Spleen (tissue), 11 donors: Measurements from ENCODE around the gene NUP50. TPM values are rescaled to one million over a fixed set of nuclear protein-coding genes. Genes with fewer than 3 reads are reported as not detected.
"Not testable (repeated sequence)": the region's sequence is repeated elsewhere in the genome, so short reads cannot be mapped to it uniquely, and the experiment has no call there.

Experiments
- DNase-seq: peaks from one replicate; pipeline ENCODE4 v3.0.0-alpha.2; 2020
- H3K27ac ChIP-seq, 8 donors: fragments of 200-600 bp; sonication (generic) in 7 of 8; 1 replicate in 4 of 8; 2 replicates in 4 of 8; pipeline versions ENCODE4 v1.5.0 to v1.8.0; 2016 to 2021; ENCODE audit warnings: inconsistent platforms in 4 of 8, mild to moderate bottlenecking in 4 of 8, moderate library complexity in 1 of 8
- H3K27me3 ChIP-seq, 7 donors: fragments of 200-600 bp; sonication (generic) in 6 of 7; replicated peaks in 1 of 7; 1 replicate in 4 of 7; 2 replicates in 3 of 7; pipeline versions ENCODE4 v1.5.0 to v1.8.0; 2016 to 2021; ENCODE audit warnings: inconsistent platforms in 3 of 7, mild to moderate bottlenecking in 1 of 7
- H3K36me3 ChIP-seq, 6 donors: fragments of 200-600 bp; sonication (generic) in 5 of 6; 1 replicate in 4 of 6; 2 replicates in 2 of 6; pipeline versions ENCODE4 v1.5.0 to v1.8.0; 2016 to 2021; ENCODE audit warnings: inconsistent platforms in 2 of 6
- H3K4me1 ChIP-seq, 6 donors: fragments of 200-600 bp; sonication (generic) in 5 of 6; 1 replicate in 3 of 6; 2 replicates in 3 of 6; pipeline versions ENCODE4 v1.5.0 to v1.8.0; 2016 to 2021; ENCODE audit warnings: inconsistent platforms in 3 of 6
- H3K4me3 ChIP-seq, 8 donors: fragments of 200-600 bp; sonication (generic) in 7 of 8; 1 replicate in 4 of 8; 2 replicates in 4 of 8; pipeline versions ENCODE4 v1.5.0 to v1.8.0; 2016 to 2021; ENCODE audit warnings: inconsistent platforms in 4 of 8, mild to moderate bottlenecking in 4 of 8, moderate library complexity in 2 of 8
- H3K9me3 ChIP-seq, 8 donors: fragments of 200-600 bp; sonication (generic) in 7 of 8; 1 replicate in 4 of 8; 2 replicates in 4 of 8; pipeline versions ENCODE4 v1.5.0 to v1.8.0; 2016 to 2021; ENCODE audit warnings: inconsistent platforms in 4 of 8
- CTCF ChIP-seq, 11 experiments: fragments of 200-600 bp in 7 of 11; fragments of 450-650 bp in 4 of 11; sonication (generic) in 4 of 11; IDR thresholded peaks in 8 of 11; conservative IDR thresholded peaks in 3 of 11; 1 replicate in 7 of 11; 2 replicates in 4 of 11; pipeline versions ENCODE4 v1.4.0 to v1.8.0; 2016 to 2021; ENCODE audit warnings: antibody characterized with exemption in 11 of 11, inconsistent platforms in 4 of 11, mild to moderate bottlenecking in 1 of 11
- POLR2A ChIP-seq, 3 donors: fragments of 450-650 bp; IDR thresholded peaks; one replicate each; pipeline ENCODE4 v1.5.1; 2017; ENCODE audit warnings: antibody characterized with exemption in 3 of 3, mild to moderate bottlenecking in 1 of 3
- POLR2AphosphoS5 ChIP-seq, 3 donors: sonication (generic); formaldehyde crosslinking; IDR thresholded peaks; one replicate each; pipeline ENCODE4 v1.5.1; 2017; ENCODE audit warnings: antibody characterized with exemption in 3 of 3
- WGBS, 5 donors: extraction: QIAGEN DNeasy Blood & Tissue Kit in 3 of 5; methylation state at CpG; one replicate each; pipeline versions ENCODE4 v1.1.5 to v1.1.7; 2013 to 2018; 5-methylcytosine and 5-hydroxymethylcytosine counted together
- intact Hi-C: fragments of 100-400 bp; cut with DNase I; formaldehyde crosslinking; loops from one replicate; pipeline ENCODE4 v1.15.0; 2023; ENCODE audit warnings: low total_unique reads
- polyA plus RNA-seq, 3 donors: library from polyadenylated mRNA; stranded (reverse); fragments of 200-250 nt; gene quantifications; one replicate each; pipeline ENCODE4 v1.2.1, GENCODE V29; 2013
- total RNA-seq, 7 donors: library from RNA; depleted of rRNA in 3 of 7; stranded (reverse); fragments of >200 nt in 3 of 7; fragmentation: NEBNext Ultra II Directional in 4 of 7; extraction: Animal tissue kit (Norgen Biotek cat#: 25700) in 4 of 7; gene quantifications; one replicate each; pipeline versions ENCODE4 v1.1.0 to v1.2.1, GENCODE V29; 2016 to 2021
- donor health status: healthy with polysubstance abuse.
- donor health status: DM: no; HTN: no; CAD: no; lungs with moderate emphysema.
- donor health status: DM: no; HTN: no; CAD: no.
- donor health status: Bipolar disorder and iron deficiency.
- donor health status: healthy.
- donor health status: DM: no; HTN: no; CAD: no.
- donor health status: DM: yes; HTN: yes; CAD: no.

The NUP50 gene
- total and polyA plus RNA-seq, 10 donors, result 16.2 to 109 (median 94.1) TPM

- H3K4me3 ChIP-seq, result no peak overlapping the region
- no peak for TF ChIP-seq POLR2A (IDR thresholded peaks at IDR 0.05)
- TF ChIP-seq POLR2AphosphoS5 (IDR thresholded peaks at IDR 0.05), result no peak
- TF ChIP-seq CTCF (IDR thresholded peaks at IDR 0.05 in 8 of 11, conservative IDR thresholded peaks at IDR 0.05 in 3 of 11), result no peak
- 70 to 92% (median 80%) methylated on average over 4 of the region's 4 CpGs for WGBS, 5 donors
- no peak for DNase-seq
- intact Hi-C loops, result no loop called here
- peaks cover 0 to 86% (median 16%) of the 10 kb centered on the region in 6 donors for H3K36me3 ChIP-seq
- peaks cover 0 to 15% (median 3%) of the 10 kb centered on the region in 6 donors for H3K4me1 ChIP-seq
- H3K27me3 ChIP-seq, result no peaks in the 10 kb centered on the region
- no peak overlapping the region for H3K27ac ChIP-seq
- no peaks in the 10 kb centered on the region for H3K9me3 ChIP-seq
Observed at GRCh38 chr22:45190202-45190872, 26.6 kb downstream of the NUP50 start.

GRCh38 chr22:45191746-45192145 lies 28.0 kb downstream of the NUP50 start:
- H3K4me3 ChIP-seq, intact Hi-C loops, H3K9me3 ChIP-seq, H3K27me3 ChIP-seq, H3K27ac ChIP-seq: not testable (repeated sequence)
- WGBS, 5 donors, result 82 to 95% (median 88%) methylated on average over 9 of the region's 9 CpGs
- Histone ChIP-seq H3K4me1 (peaks cover 0 to 15% (median 3%) of the 10 kb centered on the region in 6 donors), H3K36me3 (peaks cover 0 to 86% (median 16%) of the 10 kb centered on the region in 6 donors)
- DNase-seq, result peak; percentile 9

DNA sequence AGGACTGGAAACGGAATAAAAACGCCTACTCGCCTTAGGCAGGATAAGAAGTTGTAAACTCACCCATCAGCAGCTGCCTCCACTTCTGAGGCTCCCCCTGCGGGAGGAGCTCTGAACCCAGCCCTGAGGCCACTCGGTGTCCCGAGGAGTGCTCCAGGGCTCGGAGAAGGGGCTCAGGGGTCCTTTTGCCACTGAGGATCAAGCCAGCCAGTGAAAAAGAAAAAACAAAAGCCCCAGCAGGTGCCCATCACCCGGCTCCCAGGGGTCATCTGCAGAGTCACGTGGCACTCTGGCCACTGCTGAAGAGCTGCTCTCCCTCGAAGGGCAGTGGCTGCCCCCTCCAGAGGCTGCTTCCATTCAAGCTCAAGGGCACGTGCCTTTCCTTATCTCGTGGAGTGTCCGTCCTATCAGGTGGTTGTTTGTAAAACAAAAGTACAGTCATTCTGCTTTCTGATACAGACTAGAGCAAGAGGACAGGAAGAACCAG lies 29.0 kb downstream of the NUP50 start:
- Histone ChIP-seq H3K4me1 (peaks cover 0 to 15% (median 3%) of the 10 kb centered on the region in 6 donors), H3K27me3 (no peaks in the 10 kb centered on the region), H3K27ac (peak overlapping the region in 1 of 8 donors; percentile 7), H3K9me3 (no peaks in the 10 kb centered on the region), H3K36me3 (peaks cover 0 to 86% (median 26%) of the 10 kb centered on the region in 6 donors), H3K4me3 (no peak overlapping the region)
- WGBS, 5 donors, result 63 to 74% (median 68%) methylated on average over 13 of the region's 13 CpGs
- no peak for TF ChIP-seq POLR2AphosphoS5 (IDR thresholded peaks at IDR 0.05)
- no peak for TF ChIP-seq CTCF (IDR thresholded peaks at IDR 0.05 in 8 of 11, conservative IDR thresholded peaks at IDR 0.05 in 3 of 11)
- no peak for TF ChIP-seq POLR2A (IDR thresholded peaks at IDR 0.05)
- intact Hi-C loops, result no loop called here
- DNase-seq, result peak; percentile 51

DNA sequence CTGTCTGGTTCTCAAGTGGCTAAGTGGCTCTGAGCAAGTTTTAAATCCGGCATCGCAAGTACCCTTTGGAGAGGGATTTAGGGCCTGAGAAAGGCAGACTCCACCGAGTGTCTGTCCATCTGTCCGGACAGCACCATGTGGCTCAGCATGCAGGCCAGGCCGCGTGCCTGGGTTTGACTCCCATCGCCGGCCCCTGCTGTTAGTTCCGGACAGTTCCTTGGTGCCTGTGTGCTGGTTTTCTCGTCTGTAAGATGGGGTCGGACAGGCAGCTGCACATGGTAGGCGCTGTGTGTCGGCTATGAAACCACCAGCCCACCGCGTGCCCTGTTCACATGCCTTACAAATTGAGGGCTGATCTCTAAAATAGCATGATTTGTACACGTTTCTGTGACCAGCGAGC lies 31.0 kb downstream of the NUP50 start:
- TF ChIP-seq POLR2A (IDR thresholded peaks at IDR 0.05), result no peak
- TF ChIP-seq POLR2AphosphoS5 (IDR thresholded peaks at IDR 0.05), result no peak
- TF ChIP-seq CTCF (IDR thresholded peaks at IDR 0.05 in 8 of 11, conservative IDR thresholded peaks at IDR 0.05 in 3 of 11), result no peak

More for the DNA sequence above, 31.0 kb downstream of the NUP50 start:
- intact Hi-C loops, result no loop called here
- Histone ChIP-seq H3K9me3 (no peaks in the 10 kb centered on the region), H3K4me3 (no peak overlapping the region), H3K4me1 (peaks cover 0 to 9% (median 3%) of the 10 kb centered on the region in 6 donors), H3K27me3 (no peaks in the 10 kb centered on the region), H3K36me3 (peaks cover 0 to 86% (median 40%) of the 10 kb centered on the region in 6 donors), H3K27ac (no peak overlapping the region)
- DNase-seq, result no peak
- 91 to 95% (median 92%) methylated on average over 16 to 17 of the region's 17 CpGs for WGBS, 5 donors
